H1 (cell line): ENCODE results near the gene RAP2A. TPM values are rescaled to one million over a fixed set of nuclear protein-coding genes. Genes with fewer than 3 reads are reported as not detected.

ENCODE experiments used
- CTCF ChIA-PET: fragments of 300-600 bp; sonication (Branson Sonifier 250); formaldehyde crosslinking; loops from one replicate; lab custom pipeline; 2021; ENCODE audit not compliant: partially characterized antibody; lab: Charles Lee
- POLR2A ChIA-PET: fragments of 300-600 bp; sonication (Branson Sonifier 250); formaldehyde crosslinking; loops from one replicate; lab custom pipeline; 2021; ENCODE audit warnings: inconsistent platforms; ENCODE audit not compliant: partially characterized antibody; lab: Charles Lee
- DNase-seq, 2 experiments: peaks; one replicate each; pipeline versions ENCODE4 v3.0.0 to v3.0.0-alpha.2; 2010 to 2022; ENCODE audit warnings: low spot score in 2 of 2, low read depth in 1 of 2, mixed read lengths in 1 of 2
- FAIRE-seq: peaks from 2 replicates; lab custom pipeline; 2011; peaks lifted over from hg19 to GRCh38; lab: Jason Lieb, UNC
- H2AFZ ChIP-seq: 2 replicates; pipeline ENCODE4 v1.8.1; 2012; ENCODE audit warnings: low read length, inconsistent platforms
- H2AK5ac ChIP-seq: 2 replicates; pipeline ENCODE4 v1.6.1; 2013; ENCODE audit warnings: low read depth, low read length
- H2BK120ac ChIP-seq: replicated peaks from 2 replicates; pipeline ENCODE3; 2013; ENCODE audit warnings: low read depth, low read length, inconsistent platforms
- H2BK12ac ChIP-seq: 2 replicates; pipeline ENCODE4 v1.6.1; 2013; ENCODE audit warnings: low read depth, low read length
- H2BK15ac ChIP-seq: 2 replicates; pipeline ENCODE4 v1.6.1; 2013; ENCODE audit warnings: low read length
- H2BK20ac ChIP-seq: 2 replicates; pipeline ENCODE4 v1.6.1; 2013; ENCODE audit warnings: low read length
- H2BK5ac ChIP-seq: 2 replicates; pipeline ENCODE4 v1.6.1; 2013; ENCODE audit warnings: low read depth, low read length
- H3K14ac ChIP-seq: 2 replicates; pipeline ENCODE4 v1.6.1; 2013; ENCODE audit warnings: inconsistent platforms; ENCODE audit not compliant: insufficient read length
- H3K18ac ChIP-seq: 2 replicates; pipeline ENCODE4 v1.6.1; 2013; ENCODE audit warnings: low read length; ENCODE audit errors: extremely low read depth
- H3K23ac ChIP-seq: 2 replicates; pipeline ENCODE4 v1.6.1; 2013; ENCODE audit warnings: inconsistent platforms; ENCODE audit not compliant: insufficient read length
- H3K23me2 ChIP-seq: 2 replicates; pipeline ENCODE4 v1.6.1; 2013; ENCODE audit warnings: low read depth, low read length
- H3K27ac ChIP-seq: 2 replicates; pipeline ENCODE4 v1.6.1; 2011; ENCODE audit warnings: low read depth, low read length, inconsistent platforms
- H3K27me3 ChIP-seq, 4 experiments: replicated peaks in 1 of 4; 1 replicate in 1 of 4; 2 replicates in 3 of 4; pipeline versions ENCODE4 v1.6.1 to v1.8.1; 2011 to 2013; ENCODE audit warnings: low read length in 3 of 4, mild to moderate bottlenecking in 3 of 4, inconsistent platforms in 2 of 4, mixed read lengths in 2 of 4, moderate library complexity in 1 of 4; ENCODE audit not compliant: control insufficient read depth in 3 of 4, insufficient read depth in 3 of 4; ENCODE audit errors: extremely low read depth in 1 of 4
- H3K36me3 ChIP-seq, 4 experiments: 2 replicates each; pipeline versions ENCODE4 v1.6.1 to v1.8.1; 2011 to 2013; ENCODE audit warnings: mild to moderate bottlenecking in 4 of 4, low read length in 3 of 4, moderate library complexity in 2 of 4, control low read depth in 1 of 4, inconsistent platforms in 1 of 4; ENCODE audit not compliant: insufficient read depth in 4 of 4, control insufficient read depth in 2 of 4
- H3K4ac ChIP-seq: replicated peaks from 2 replicates; pipeline ENCODE3; 2013; ENCODE audit warnings: low read length, low read depth, mixed read lengths, inconsistent platforms; ENCODE audit not compliant: insufficient read length
- H3K4me1 ChIP-seq, 4 experiments: replicated peaks in 1 of 4; 1 replicate in 1 of 4; 2 replicates in 3 of 4; pipeline versions ENCODE4 v1.6.1 to v1.8.1; 2011 to 2013; ENCODE audit warnings: low read length in 3 of 4, inconsistent platforms in 2 of 4, mixed read lengths in 1 of 4; ENCODE audit not compliant: insufficient read depth in 4 of 4, control insufficient read depth in 3 of 4
- H3K4me2 ChIP-seq, 2 experiments: 2 replicates each; pipeline versions ENCODE4 v1.6.1 to v1.8.1; 2011 to 2013; ENCODE audit warnings: low read depth in 2 of 2, low read length in 2 of 2, control low read depth in 1 of 2, inconsistent platforms in 1 of 2, mild to moderate bottlenecking in 1 of 2; ENCODE audit not compliant: insufficient read depth in 1 of 2
- H3K4me3 ChIP-seq, 4 experiments: fragments of 200-600, 300-600 bp in 1 of 4; sonication (generic), shearing (Covaris generic), sonication (Bioruptor Twin) in 1 of 4; 2 replicates each; pipeline versions ENCODE4 v1.5.1 to v1.8.1; 2011 to 2016; ENCODE audit warnings: low read length in 4 of 4, low read depth in 3 of 4, control low read depth in 2 of 4, inconsistent platforms in 2 of 4, mild to moderate bottlenecking in 2 of 4, mixed read lengths in 1 of 4, moderate library complexity in 1 of 4; ENCODE audit not compliant: insufficient read depth in 2 of 4; ENCODE audit errors: extremely low read depth in 1 of 4
- H3K56ac ChIP-seq: replicated peaks from 2 replicates; pipeline ENCODE3; 2013; ENCODE audit warnings: low read depth, mild to moderate bottlenecking, mixed read lengths, low read length, inconsistent platforms; ENCODE audit not compliant: insufficient read length
- H3K79me1 ChIP-seq: 2 replicates; pipeline ENCODE4 v1.6.1; 2013; ENCODE audit warnings: low read depth, low read length, control low read depth
- H3K79me2 ChIP-seq, 2 experiments: 2 replicates each; pipeline versions ENCODE4 v1.6.1 to v1.8.1; 2012 to 2013; ENCODE audit warnings: low read length in 2 of 2, mild to moderate bottlenecking in 2 of 2, inconsistent platforms in 1 of 2; ENCODE audit not compliant: insufficient read depth in 2 of 2, control insufficient read depth in 1 of 2
- H3K9ac ChIP-seq, 4 experiments: replicated peaks in 1 of 4; 1 replicate in 1 of 4; 2 replicates in 3 of 4; pipeline versions ENCODE4 v1.6.1 to v1.8.1; 2011 to 2013; ENCODE audit warnings: low read depth in 3 of 4, low read length in 3 of 4, control low read depth in 2 of 4, mild to moderate bottlenecking in 2 of 4, moderate library complexity in 2 of 4, inconsistent platforms in 1 of 4; ENCODE audit errors: extremely low read depth in 1 of 4
- H3K9me3 ChIP-seq, 2 experiments: 2 replicates each; pipeline versions ENCODE4 v1.6.1 to v1.8.1; 2012 to 2013; ENCODE audit warnings: mild to moderate bottlenecking in 2 of 2, moderate library complexity in 2 of 2, control low read depth in 1 of 2, inconsistent platforms in 1 of 2, low read depth in 1 of 2, low read length in 1 of 2, mixed read lengths in 1 of 2; ENCODE audit not compliant: insufficient read depth in 2 of 2
- H4K20me1 ChIP-seq, 2 experiments: replicated peaks in 1 of 2; 2 replicates each; pipeline versions ENCODE3 to v1.8.1; 2011 to 2013; ENCODE audit warnings: inconsistent platforms in 2 of 2, low read length in 2 of 2, mild to moderate bottlenecking in 1 of 2; ENCODE audit not compliant: insufficient read depth in 2 of 2, control insufficient read depth in 1 of 2
- H4K5ac ChIP-seq: 2 replicates; pipeline ENCODE4 v1.6.1; 2013; ENCODE audit warnings: low read length, low read depth, mixed read lengths, inconsistent platforms; ENCODE audit not compliant: insufficient read length
- H4K8ac ChIP-seq: 2 replicates; pipeline ENCODE4 v1.8.0; 2013; ENCODE audit warnings: mild to moderate bottlenecking, moderate library complexity, low read length, inconsistent platforms; ENCODE audit not compliant: insufficient read depth; ENCODE audit errors: extremely low read depth
- H4K91ac ChIP-seq: replicated peaks from 2 replicates; pipeline ENCODE3; 2013; ENCODE audit warnings: low read length, mixed read lengths, inconsistent platforms; ENCODE audit not compliant: insufficient read length
- ASH2L ChIP-seq: fragments of 200-600, 300-600 bp; sonication (generic); IDR thresholded peaks from one replicate; pipeline ENCODE4 v1.7.1; 2017; ENCODE audit warnings: low read length
- RXRA ChIP-seq: IDR thresholded peaks from 2 replicates; pipeline ENCODE4 v1.6.1; 2011; ENCODE audit warnings: low read depth, mild to moderate bottlenecking, low read length, moderate library complexity; ENCODE audit not compliant: insufficient read depth
- SP2 ChIP-seq: IDR thresholded peaks from 2 replicates; pipeline ENCODE4 v1.6.1; 2012; ENCODE audit warnings: mild to moderate bottlenecking, low read length, inconsistent platforms
- WGBS, 2 experiments: shearing (Covaris generic) in 1 of 2; methylation state at CpG; one replicate each; pipeline versions ENCODE4 v1.1.6 to v1.1.7; 2013 to 2015; ENCODE audit warnings: low lambda C conversion rate in 2 of 2, mixed read lengths in 2 of 2, inconsistent platforms in 1 of 2, low coverage in 1 of 2, missing lambda C conversion rate in 1 of 2; ENCODE audit not compliant: insufficient replicate concordance in 2 of 2, insufficient coverage in 1 of 2, insufficient read length in 1 of 2; ENCODE audit errors: extremely low coverage in 1 of 2, missing lambda C conversion rate in 1 of 2; 5-methylcytosine and 5-hydroxymethylcytosine counted together
- polyA plus RNA-seq, 7 experiments: library from polyadenylated mRNA; depleted of rRNA in 3 of 7; stranded (reverse) in 5 of 7; unstranded in 2 of 7; fragments of >200 nt in 5 of 7; fragments of 200-250 nt in 2 of 7; gene quantifications; 1 replicate in 5 of 7; 2 replicates in 1 of 7; 4 replicates in 1 of 7; pipeline versions ENCODE4 v1.2.1 to v1.2.3, GENCODE V29; 2011 to 2013; ENCODE audit warnings: missing spikeins in 2 of 7, mixed read lengths in 2 of 7
- total RNA-seq: library from RNA; stranded (reverse); fragmentation: NEBNext Ultra II Directional; extraction: Animal tissue kit (Norgen Biotek cat#: 25700); gene quantifications from 2 replicates; pipeline ENCODE4 v1.2.1, GENCODE V29; 2021

The RAP2A gene
- total and polyA plus RNA-seq, 2 of the 8 experiments (the other 6 are each of a cell fraction or from before 2014, with no cell fraction given), result 8.4 to 43.4 TPM

GRCh38 chr13:97498419-97498818, 64.5 kb downstream of the RAP2A start:
- no peaks in the 10 kb centered on the region; a peak in 1 of 4 replicates for H3K9me3 ChIP-seq
- H3K18ac ChIP-seq, result no peak overlapping the region
- no peak overlapping the region for H2AFZ ChIP-seq
- no peak overlapping the region for H2BK5ac ChIP-seq
- H3K4me2 ChIP-seq, result no peak overlapping the region
- H3K23ac ChIP-seq, result no peak overlapping the region
- no peak overlapping the region for H2BK20ac ChIP-seq
- no peaks in the 10 kb centered on the region for H3K4me1 ChIP-seq
- H4K8ac ChIP-seq, result no peak overlapping the region
- H2AK5ac ChIP-seq, result no peak overlapping the region
- no peak overlapping the region for H2BK12ac ChIP-seq
- no peak overlapping the region for H3K56ac ChIP-seq
- no peak overlapping the region for H3K9ac ChIP-seq
- no peak for FAIRE-seq
- no peaks in the 10 kb centered on the region for H3K27me3 ChIP-seq
- no peak overlapping the region for H4K91ac ChIP-seq
- DNase-seq, result no peak
- H3K36me3 ChIP-seq, result no peaks in the 10 kb centered on the region
- 55% methylated on average over 1 of the region's 1 CpG; no CpG with 5 or more reads in 1 of the 2 experiments for WGBS, 2 experiments
- no peaks in the 10 kb centered on the region for H4K20me1 ChIP-seq
- POLR2A ChIA-PET, result no interaction called here
- H3K79me1 ChIP-seq, result no peaks in the 10 kb centered on the region
- TF ChIP-seq SP2 (no peak), ASH2L (no peak), RXRA (no peak)
- TF ChIP-seq, all 59 proteins: peak for 0
- H3K4ac ChIP-seq, result no peak overlapping the region
- no peaks in the 10 kb centered on the region for H3K23me2 ChIP-seq
- no peak overlapping the region for H4K5ac ChIP-seq
- no peak overlapping the region for H2BK15ac ChIP-seq
- H3K27ac ChIP-seq, result no peak overlapping the region
- H3K4me3 ChIP-seq, result no peak overlapping the region
- H3K14ac ChIP-seq, result no peak overlapping the region
- H2BK120ac ChIP-seq, result no peak overlapping the region
- no peaks in the 10 kb centered on the region for H3K79me2 ChIP-seq
- CTCF ChIA-PET, result no interaction called here
